Lower leg skin (tissue), 3 donors: ENCODE measurements around the gene MMEL1.

Experiments
- CTCF ChIP-seq, 3 donors: fragments of 450-650 bp; IDR thresholded peaks; one replicate each; pipeline ENCODE4 v1.5.1; 2016; ENCODE audit warnings: antibody characterized with exemption in 3 of 3, mild to moderate bottlenecking in 3 of 3, moderate library complexity in 2 of 3
- POLR2A ChIP-seq, 2 donors: fragments of 450-650 bp; IDR thresholded peaks; one replicate each; pipeline ENCODE4 v1.6.1; 2016 to 2017; ENCODE audit warnings: antibody characterized with exemption in 2 of 2, mild to moderate bottlenecking in 1 of 2, moderate library complexity in 1 of 2

GRCh38 chr1:2582391-2582790, 50.4 kb downstream of the MMEL1 start:
- TF ChIP-seq CTCF (IDR thresholded peaks at IDR 0.05) = no peak
- TF ChIP-seq POLR2A (IDR thresholded peaks at IDR 0.05) = no peak
